HEK293 (cell line): ENCODE data around the gene HNRNPM.

Source experiments
- GLIS2 ChIP-seq: fragments of 450-650 bp; formaldehyde crosslinking; IDR thresholded peaks from 2 replicates; pipeline ENCODE4 v1.5.1; 2016; ENCODE audit warnings: missing biosample characterization, missing genetic modification characterization
- PRDM1 ChIP-seq: fragments of 450-650 bp; formaldehyde crosslinking; IDR thresholded peaks from 2 replicates; pipeline ENCODE4; 2016; ENCODE audit warnings: missing biosample characterization, missing genetic modification characterization
- SCRT2 ChIP-seq: fragments of 450-650 bp; formaldehyde crosslinking; IDR thresholded peaks from 2 replicates; pipeline ENCODE4 v1.5.1; 2016; ENCODE audit warnings: missing biosample characterization, missing genetic modification characterization
- SP2 ChIP-seq: fragments of 450-650 bp; formaldehyde crosslinking; IDR thresholded peaks from 2 replicates; pipeline ENCODE4 v1.5.1; 2016; ENCODE audit warnings: missing biosample characterization, missing genetic modification characterization
- ZBTB1 ChIP-seq: fragments of 450-650 bp; formaldehyde crosslinking; IDR thresholded peaks from 2 replicates; pipeline ENCODE4 v1.5.1; 2016; ENCODE audit warnings: missing biosample characterization, missing genetic modification characterization
- ZBTB20 ChIP-seq: fragments of 450-650 bp; formaldehyde crosslinking; IDR thresholded peaks from 2 replicates; pipeline ENCODE4 v1.5.1; 2016; ENCODE audit warnings: missing biosample characterization, missing genetic modification characterization
- ZEB2 ChIP-seq: fragments of 450-650 bp; formaldehyde crosslinking; IDR thresholded peaks from 2 replicates; pipeline ENCODE4 v1.5.1; 2016; ENCODE audit warnings: missing biosample characterization, missing genetic modification characterization
- ZNF112 ChIP-seq: fragments of 450-650 bp; formaldehyde crosslinking; IDR thresholded peaks from 2 replicates; pipeline ENCODE4 v1.5.0; 2017; ENCODE audit warnings: missing biosample characterization, missing genetic modification characterization
- ZNF132 ChIP-seq: fragments of 450-650 bp; formaldehyde crosslinking; IDR thresholded peaks from 2 replicates; pipeline ENCODE4 v1.5.1; 2017; ENCODE audit warnings: missing biosample characterization, missing genetic modification characterization, borderline replicate concordance
- ZNF140 ChIP-seq: fragments of 450-650 bp; formaldehyde crosslinking; IDR thresholded peaks from 2 replicates; pipeline ENCODE4 v1.5.1; 2016; ENCODE audit warnings: missing biosample characterization, missing genetic modification characterization
- ZNF146 ChIP-seq: fragments of 450-650 bp; formaldehyde crosslinking; IDR thresholded peaks from 2 replicates; pipeline ENCODE4 v1.5.1; 2016; ENCODE audit warnings: missing biosample characterization, missing genetic modification characterization
- ZNF155 ChIP-seq: fragments of 450-650 bp; formaldehyde crosslinking; IDR thresholded peaks from 2 replicates; pipeline ENCODE4 v1.5.1; 2016; ENCODE audit warnings: missing biosample characterization, missing genetic modification characterization
- ZNF2 ChIP-seq: fragments of 450-650 bp; formaldehyde crosslinking; IDR thresholded peaks from 2 replicates; pipeline ENCODE4 v1.5.1; 2016; ENCODE audit warnings: missing biosample characterization, missing genetic modification characterization
- ZNF211 ChIP-seq: fragments of 450-650 bp; formaldehyde crosslinking; IDR thresholded peaks from 2 replicates; pipeline ENCODE4 v1.5.1; 2016; ENCODE audit warnings: low read depth, missing biosample characterization, missing genetic modification characterization
- ZNF24 ChIP-seq: fragments of 450-650 bp; formaldehyde crosslinking; IDR thresholded peaks from 2 replicates; pipeline ENCODE4 v1.5.1; 2016; ENCODE audit warnings: missing biosample characterization, missing genetic modification characterization
- ZNF335 ChIP-seq: fragments of 450-650 bp; formaldehyde crosslinking; conservative IDR thresholded peaks from 2 replicates; pipeline ENCODE4 v1.5.1; 2016; ENCODE audit warnings: missing biosample characterization, missing genetic modification characterization
- ZNF549 ChIP-seq: fragments of 450-650 bp; IDR thresholded peaks from 2 replicates; pipeline ENCODE4 v1.5.1; 2018; ENCODE audit warnings: missing biosample characterization, missing genetic modification characterization, mild to moderate bottlenecking, inconsistent platforms, moderate library complexity
- ZNF596 ChIP-seq: fragments of 450-650 bp; IDR thresholded peaks from 2 replicates; pipeline ENCODE4 v1.5.0; 2018; ENCODE audit warnings: missing biosample characterization, mild to moderate bottlenecking, missing genetic modification characterization, moderate library complexity
- ZNF621 ChIP-seq: fragments of 450-650 bp; formaldehyde crosslinking; IDR thresholded peaks from 2 replicates; pipeline ENCODE4 v1.5.1; 2017; ENCODE audit warnings: missing biosample characterization, missing genetic modification characterization
- ZNF76 ChIP-seq: fragments of 450-650 bp; formaldehyde crosslinking; IDR thresholded peaks from 2 replicates; pipeline ENCODE4; 2016; ENCODE audit warnings: low read depth, missing biosample characterization, missing genetic modification characterization, borderline replicate concordance
- ZNF777 ChIP-seq: fragments of 450-650 bp; formaldehyde crosslinking; IDR thresholded peaks from 2 replicates; pipeline ENCODE4 v1.5.1; 2017; ENCODE audit warnings: missing biosample characterization, missing genetic modification characterization, borderline replicate concordance
- ZSCAN16 ChIP-seq: fragments of 450-650 bp; formaldehyde crosslinking; IDR thresholded peaks from 2 replicates; pipeline ENCODE4 v1.5.1; 2016; ENCODE audit warnings: missing biosample characterization, missing genetic modification characterization
- TF ChIP-seq, protein P1 (sequence below): fragments of 450-650 bp; IDR thresholded peaks from 2 replicates; pipeline ENCODE4 v1.5.1; 2018; ENCODE audit warnings: missing biosample characterization, mild to moderate bottlenecking, missing genetic modification characterization
- TF ChIP-seq, protein P2 (sequence below): fragments of 450-650 bp; formaldehyde crosslinking; IDR thresholded peaks from 2 replicates; pipeline ENCODE4 v1.5.1; 2016; ENCODE audit warnings: missing biosample characterization, missing genetic modification characterization, low read depth
- TF ChIP-seq, protein P3 (sequence below): fragments of 450-650 bp; formaldehyde crosslinking; IDR thresholded peaks from 2 replicates; pipeline ENCODE4 v1.5.1; 2016; ENCODE audit warnings: missing biosample characterization, missing genetic modification characterization
- TF ChIP-seq, protein P4 (sequence below): fragments of 450-650 bp; formaldehyde crosslinking; optimal IDR thresholded peaks from 2 replicates; pipeline ENCODE3; 2016; ENCODE audit warnings: missing biosample characterization, mild to moderate bottlenecking, missing genetic modification characterization
- TF ChIP-seq, protein P5 (sequence below): fragments of 450-650 bp; formaldehyde crosslinking; IDR thresholded peaks from 2 replicates; pipeline ENCODE4 v1.5.1; 2016; ENCODE audit warnings: missing biosample characterization, missing genetic modification characterization
- TF ChIP-seq, protein P6 (sequence below): fragments of 450-650 bp; formaldehyde crosslinking; IDR thresholded peaks from 2 replicates; pipeline ENCODE4 v1.5.1; 2016; ENCODE audit warnings: missing biosample characterization, missing genetic modification characterization
- TF ChIP-seq, protein P7 (sequence below): fragments of 450-650 bp; formaldehyde crosslinking; IDR thresholded peaks from 2 replicates; pipeline ENCODE4 v1.5.1; 2017; ENCODE audit warnings: missing biosample characterization, missing genetic modification characterization

The HNRNPM gene

DNA sequence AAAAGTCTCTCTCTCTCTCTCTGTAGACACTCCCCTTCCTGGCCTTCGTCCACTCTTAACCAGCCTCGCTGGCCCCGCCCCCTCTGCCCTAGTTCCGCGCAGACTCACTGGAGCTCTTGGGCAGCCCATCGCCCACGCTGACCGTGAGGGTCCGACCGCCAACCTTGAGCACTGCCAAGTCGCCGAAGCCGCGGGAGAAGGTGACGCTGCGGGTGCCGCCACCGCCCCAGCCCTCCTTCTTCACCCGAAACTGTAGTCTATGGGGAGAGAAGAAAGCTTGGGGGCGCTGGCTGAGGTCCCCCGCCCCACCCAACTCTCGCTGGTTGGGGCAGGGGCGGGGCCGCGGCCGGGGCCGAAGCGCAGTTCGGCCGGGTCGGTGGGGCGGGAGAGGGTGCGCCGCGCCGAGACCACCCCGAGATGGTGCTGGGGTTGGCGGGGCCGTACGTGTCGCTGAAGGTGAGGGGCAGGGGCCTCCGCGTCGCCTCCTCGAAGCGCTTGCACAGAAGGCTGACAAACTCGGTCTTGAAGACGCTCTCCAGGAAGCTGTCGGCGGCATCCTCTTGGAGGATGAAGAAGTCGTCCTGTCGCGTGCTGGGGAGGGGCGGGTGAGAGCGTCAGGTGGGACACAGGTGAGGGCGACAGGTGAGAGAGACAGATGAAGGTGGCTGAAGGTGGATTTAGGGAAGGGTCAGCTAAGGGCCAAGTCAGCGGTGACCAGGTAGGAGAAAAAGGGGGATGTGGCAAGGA, 81.7 kb downstream of the HNRNPM start (continued):
- TF ChIP-seq, protein P1, sequence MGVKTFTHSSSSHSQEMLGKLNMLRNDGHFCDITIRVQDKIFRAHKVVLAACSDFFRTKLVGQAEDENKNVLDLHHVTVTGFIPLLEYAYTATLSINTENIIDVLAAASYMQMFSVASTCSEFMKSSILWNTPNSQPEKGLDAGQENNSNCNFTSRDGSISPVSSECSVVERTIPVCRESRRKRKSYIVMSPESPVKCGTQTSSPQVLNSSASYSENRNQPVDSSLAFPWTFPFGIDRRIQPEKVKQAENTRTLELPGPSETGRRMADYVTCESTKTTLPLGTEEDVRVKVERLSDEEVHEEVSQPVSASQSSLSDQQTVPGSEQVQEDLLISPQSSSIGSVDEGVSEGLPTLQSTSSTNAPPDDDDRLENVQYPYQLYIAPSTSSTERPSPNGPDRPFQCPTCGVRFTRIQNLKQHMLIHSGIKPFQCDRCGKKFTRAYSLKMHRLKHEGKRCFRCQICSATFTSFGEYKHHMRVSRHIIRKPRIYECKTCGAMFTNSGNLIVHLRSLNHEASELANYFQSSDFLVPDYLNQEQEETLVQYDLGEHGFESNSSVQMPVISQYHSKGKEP (tag by site-specific recombination) = no peak
- TF ChIP-seq GLIS2 = no peak
- TF ChIP-seq, protein P2, sequence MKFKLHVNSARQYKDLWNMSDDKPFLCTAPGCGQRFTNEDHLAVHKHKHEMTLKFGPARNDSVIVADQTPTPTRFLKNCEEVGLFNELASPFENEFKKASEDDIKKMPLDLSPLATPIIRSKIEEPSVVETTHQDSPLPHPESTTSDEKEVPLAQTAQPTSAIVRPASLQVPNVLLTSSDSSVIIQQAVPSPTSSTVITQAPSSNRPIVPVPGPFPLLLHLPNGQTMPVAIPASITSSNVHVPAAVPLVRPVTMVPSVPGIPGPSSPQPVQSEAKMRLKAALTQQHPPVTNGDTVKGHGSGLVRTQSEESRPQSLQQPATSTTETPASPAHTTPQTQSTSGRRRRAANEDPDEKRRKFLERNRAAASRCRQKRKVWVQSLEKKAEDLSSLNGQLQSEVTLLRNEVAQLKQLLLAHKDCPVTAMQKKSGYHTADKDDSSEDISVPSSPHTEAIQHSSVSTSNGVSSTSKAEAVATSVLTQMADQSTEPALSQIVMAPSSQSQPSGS (tag by site-specific recombination) = no peak
- TF ChIP-seq ZNF112 (tag by site-specific recombination) = no peak
- no peak; the same call in none of the 2 replicates for TF ChIP-seq SP2 (tag by site-specific recombination)
- TF ChIP-seq, protein P3, sequence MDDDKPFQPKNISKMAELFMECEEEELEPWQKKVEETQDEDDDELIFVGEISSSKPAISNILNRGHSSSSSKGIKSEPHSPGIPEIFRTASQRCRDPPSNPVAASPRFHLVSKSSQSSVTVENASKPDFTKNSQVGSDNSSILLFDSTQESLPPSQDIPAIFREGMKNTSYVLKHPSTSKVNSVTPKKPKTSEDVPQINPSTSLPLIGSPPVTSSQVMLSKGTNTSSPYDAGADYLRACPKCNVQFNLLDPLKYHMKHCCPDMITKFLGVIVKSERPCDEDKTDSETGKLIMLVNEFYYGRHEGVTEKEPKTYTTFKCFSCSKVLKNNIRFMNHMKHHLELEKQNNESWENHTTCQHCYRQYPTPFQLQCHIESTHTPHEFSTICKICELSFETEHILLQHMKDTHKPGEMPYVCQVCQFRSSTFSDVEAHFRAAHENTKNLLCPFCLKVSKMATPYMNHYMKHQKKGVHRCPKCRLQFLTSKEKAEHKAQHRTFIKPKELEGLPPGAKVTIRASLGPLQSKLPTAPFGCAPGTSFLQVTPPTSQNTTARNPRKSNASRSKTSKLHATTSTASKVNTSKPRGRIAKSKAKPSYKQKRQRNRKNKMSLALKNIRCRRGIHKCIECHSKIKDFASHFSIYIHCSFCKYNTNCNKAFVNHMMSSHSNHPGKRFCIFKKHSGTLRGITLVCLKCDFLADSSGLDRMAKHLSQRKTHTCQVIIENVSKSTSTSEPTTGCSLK (tag by site-specific recombination) = no peak
- TF ChIP-seq ZNF335 (tag by site-specific recombination) = peak; percentile 26
- TF ChIP-seq ZBTB1 = no peak
- no peak for TF ChIP-seq ZNF777 (tag by site-specific recombination)
- TF ChIP-seq ZNF76 (tag by site-specific recombination) = no peak
- TF ChIP-seq ZEB2 = peak; percentile 94; the same call in 1 of the 2 replicates
- TF ChIP-seq ZNF596 (tag by site-specific recombination) = no peak
- no peak for TF ChIP-seq ZBTB20 (tag by site-specific recombination)
- TF ChIP-seq, protein P4, sequence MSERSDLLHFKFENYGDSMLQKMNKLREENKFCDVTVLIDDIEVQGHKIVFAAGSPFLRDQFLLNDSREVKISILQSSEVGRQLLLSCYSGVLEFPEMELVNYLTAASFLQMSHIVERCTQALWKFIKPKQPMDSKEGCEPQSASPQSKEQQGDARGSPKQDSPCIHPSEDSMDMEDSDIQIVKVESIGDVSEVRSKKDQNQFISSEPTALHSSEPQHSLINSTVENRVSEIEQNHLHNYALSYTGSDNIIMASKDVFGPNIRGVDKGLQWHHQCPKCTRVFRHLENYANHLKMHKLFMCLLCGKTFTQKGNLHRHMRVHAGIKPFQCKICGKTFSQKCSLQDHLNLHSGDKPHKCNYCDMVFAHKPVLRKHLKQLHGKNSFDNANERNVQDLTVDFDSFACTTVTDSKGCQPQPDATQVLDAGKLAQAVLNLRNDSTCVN (tag by site-specific recombination) = peak; percentile 27
- no peak for TF ChIP-seq ZNF132 (tag by site-specific recombination)
- TF ChIP-seq ZSCAN16 = no peak
- TF ChIP-seq ZNF549 = no peak
- peak; percentile 99 for TF ChIP-seq SCRT2 (tag by site-specific recombination)
- no peak; the same call in 1 of the 2 replicates for TF ChIP-seq ZNF24
- no peak for TF ChIP-seq PRDM1 (tag by site-specific recombination)
- TF ChIP-seq ZNF140 (tag by site-specific recombination) = no peak
- no peak for TF ChIP-seq ZNF211
- TF ChIP-seq, protein P5, sequence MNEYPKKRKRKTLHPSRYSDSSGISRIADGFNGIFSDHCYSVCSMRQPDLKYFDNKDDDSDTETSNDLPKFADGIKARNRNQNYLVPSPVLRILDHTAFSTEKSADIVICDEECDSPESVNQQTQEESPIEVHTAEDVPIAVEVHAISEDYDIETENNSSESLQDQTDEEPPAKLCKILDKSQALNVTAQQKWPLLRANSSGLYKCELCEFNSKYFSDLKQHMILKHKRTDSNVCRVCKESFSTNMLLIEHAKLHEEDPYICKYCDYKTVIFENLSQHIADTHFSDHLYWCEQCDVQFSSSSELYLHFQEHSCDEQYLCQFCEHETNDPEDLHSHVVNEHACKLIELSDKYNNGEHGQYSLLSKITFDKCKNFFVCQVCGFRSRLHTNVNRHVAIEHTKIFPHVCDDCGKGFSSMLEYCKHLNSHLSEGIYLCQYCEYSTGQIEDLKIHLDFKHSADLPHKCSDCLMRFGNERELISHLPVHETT (tag by site-specific recombination) = no peak
- TF ChIP-seq, protein P6, sequence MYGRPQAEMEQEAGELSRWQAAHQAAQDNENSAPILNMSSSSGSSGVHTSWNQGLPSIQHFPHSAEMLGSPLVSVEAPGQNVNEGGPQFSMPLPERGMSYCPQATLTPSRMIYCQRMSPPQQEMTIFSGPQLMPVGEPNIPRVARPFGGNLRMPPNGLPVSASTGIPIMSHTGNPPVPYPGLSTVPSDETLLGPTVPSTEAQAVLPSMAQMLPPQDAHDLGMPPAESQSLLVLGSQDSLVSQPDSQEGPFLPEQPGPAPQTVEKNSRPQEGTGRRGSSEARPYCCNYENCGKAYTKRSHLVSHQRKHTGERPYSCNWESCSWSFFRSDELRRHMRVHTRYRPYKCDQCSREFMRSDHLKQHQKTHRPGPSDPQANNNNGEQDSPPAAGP = no peak; the same call in 1 of the 2 replicates
- TF ChIP-seq ZNF2 (tag by site-specific recombination) = no peak
- no peak for TF ChIP-seq ZNF146 (tag by site-specific recombination)
- TF ChIP-seq, protein P7, sequence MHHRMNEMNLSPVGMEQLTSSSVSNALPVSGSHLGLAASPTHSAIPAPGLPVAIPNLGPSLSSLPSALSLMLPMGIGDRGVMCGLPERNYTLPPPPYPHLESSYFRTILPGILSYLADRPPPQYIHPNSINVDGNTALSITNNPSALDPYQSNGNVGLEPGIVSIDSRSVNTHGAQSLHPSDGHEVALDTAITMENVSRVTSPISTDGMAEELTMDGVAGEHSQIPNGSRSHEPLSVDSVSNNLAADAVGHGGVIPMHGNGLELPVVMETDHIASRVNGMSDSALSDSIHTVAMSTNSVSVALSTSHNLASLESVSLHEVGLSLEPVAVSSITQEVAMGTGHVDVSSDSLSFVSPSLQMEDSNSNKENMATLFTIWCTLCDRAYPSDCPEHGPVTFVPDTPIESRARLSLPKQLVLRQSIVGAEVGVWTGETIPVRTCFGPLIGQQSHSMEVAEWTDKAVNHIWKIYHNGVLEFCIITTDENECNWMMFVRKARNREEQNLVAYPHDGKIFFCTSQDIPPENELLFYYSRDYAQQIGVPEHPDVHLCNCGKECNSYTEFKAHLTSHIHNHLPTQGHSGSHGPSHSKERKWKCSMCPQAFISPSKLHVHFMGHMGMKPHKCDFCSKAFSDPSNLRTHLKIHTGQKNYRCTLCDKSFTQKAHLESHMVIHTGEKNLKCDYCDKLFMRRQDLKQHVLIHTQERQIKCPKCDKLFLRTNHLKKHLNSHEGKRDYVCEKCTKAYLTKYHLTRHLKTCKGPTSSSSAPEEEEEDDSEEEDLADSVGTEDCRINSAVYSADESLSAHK (tag by site-specific recombination) = no peak
- no peak for TF ChIP-seq ZNF155 (tag by site-specific recombination)
- TF ChIP-seq ZNF621 = no peak
